T follicular helper cell (primary cell): ENCODE results near the gene FAM25G.

Experiments
- DNase-seq: peaks from one replicate; pipeline ENCODE4 v3.0.0-alpha.2; 2020; ENCODE audit warnings: low read depth

The FAM25G gene

DNA sequence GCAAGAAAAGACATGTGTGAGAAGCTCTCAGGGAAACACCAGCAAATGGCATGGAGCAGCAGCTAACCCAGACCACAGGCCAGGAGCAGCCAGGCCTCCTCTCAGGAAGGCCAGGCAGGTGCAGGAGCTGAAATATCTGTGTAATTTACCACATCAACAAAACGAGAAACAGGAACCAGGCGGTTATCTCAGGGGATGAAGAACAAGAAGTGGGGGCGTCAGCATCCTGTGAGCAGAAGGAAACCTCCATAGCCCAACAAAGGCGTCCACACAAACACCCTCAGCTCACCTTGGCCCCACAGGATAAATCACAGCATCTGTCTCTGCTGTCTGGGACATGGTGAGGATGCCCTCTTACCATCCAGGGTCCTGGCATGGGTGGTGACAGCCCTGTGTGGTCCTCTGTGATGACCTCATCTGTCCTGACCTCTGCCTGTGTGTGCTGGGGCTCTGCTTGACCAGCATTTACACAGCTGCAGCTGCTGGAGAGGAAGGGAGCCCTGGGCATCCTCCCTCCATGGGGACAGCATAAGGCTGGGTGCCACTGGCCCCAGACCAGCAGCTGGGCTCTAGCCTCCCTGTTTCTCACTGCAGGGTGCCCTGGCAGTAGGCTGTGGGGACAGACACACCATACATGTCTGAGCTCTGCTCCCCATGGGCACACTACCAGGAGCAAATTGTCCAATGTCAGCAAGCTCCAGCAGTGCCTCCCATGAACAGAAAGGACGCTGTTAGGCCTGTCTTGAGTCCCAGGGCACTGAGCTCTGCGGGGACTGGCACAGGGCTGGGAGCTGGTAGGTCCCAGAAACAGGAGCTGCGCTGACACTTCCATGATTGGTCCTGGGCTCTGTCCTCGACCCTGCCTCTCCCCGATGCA, 42.2 kb downstream of the FAM25G start:
- DNase-seq, result no peak

DNA sequence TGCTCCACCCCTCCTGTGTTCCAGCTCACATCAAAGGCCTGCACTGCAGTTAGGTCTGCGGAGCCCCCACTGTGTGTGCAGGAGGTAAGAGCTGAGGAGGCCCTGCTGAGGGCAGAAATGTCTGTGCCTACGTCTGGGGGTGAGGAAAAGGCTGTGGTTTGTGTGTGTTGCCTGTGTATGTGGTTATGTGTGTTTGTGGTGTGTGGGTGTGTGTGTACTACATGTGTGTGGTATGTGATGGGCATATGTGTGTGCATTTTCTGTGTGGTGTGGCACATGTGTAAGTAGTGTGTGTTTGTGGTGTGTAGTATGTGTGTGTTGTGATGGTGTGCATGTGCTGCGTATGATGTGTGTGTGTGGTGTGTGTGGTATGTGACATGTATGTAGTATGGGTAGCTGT, 43.8 kb downstream of the FAM25G start:
- no peak for DNase-seq

DNA sequence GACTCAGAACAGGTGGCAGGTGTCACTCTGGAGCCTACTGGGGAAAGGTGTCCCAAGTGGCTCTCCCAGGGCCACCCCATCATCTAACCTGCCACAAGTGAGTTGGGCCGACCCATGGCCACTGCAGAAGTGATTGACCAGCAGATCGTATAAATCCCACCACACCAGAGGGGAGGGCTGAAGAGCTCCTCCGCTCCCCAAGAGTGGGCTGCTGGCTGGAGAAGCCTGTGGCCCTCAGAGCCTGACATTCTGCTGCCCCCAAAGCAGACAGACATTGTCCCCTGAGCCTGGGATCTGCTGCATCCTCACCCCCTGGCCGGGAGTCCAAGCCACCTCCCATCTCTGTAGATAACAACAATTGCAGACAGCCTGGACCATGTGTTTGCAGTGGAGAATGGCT, 44.3 kb downstream of the FAM25G start:
- DNase-seq, result no peak

DNA sequence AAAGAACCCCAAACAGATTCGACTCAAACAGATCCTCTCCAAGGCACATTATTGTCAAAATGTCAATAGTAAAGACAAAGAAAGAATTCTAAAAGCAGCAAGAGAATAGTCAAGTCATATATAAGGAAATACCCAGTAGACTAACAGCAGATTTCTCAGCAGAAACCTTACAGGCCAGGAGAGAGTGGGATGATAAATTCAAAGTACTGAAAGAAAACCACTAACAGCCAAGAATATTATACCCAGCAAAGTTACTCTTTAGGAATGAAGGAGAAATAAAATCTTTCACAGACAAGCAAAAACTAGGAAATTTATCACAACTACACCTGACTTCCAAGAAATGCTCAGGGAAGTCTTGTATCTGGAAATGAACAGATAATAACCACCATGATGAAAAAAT, 45.8 kb downstream of the FAM25G start:
- no peak for DNase-seq

DNA sequence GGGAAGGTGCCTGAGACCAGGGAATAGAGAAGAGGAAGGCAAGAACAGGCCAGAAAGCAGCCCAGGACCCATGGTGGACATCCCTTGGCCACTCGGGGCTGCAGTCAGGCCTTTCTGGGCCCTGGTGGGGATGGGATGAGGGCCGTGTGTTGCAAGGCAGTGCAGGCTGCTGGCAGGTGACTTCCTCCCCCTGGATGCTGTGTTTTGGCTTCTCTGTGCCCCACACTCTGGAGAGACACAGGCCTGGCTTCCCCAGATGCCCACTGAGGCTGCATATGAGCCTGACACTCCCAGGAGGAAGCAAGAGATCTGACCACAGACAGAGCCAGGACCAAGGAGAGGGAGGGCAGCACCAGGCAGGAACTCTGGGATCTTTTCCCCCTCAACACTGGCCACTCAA, 47.5 kb downstream of the FAM25G start:
- no peak for DNase-seq

DNA sequence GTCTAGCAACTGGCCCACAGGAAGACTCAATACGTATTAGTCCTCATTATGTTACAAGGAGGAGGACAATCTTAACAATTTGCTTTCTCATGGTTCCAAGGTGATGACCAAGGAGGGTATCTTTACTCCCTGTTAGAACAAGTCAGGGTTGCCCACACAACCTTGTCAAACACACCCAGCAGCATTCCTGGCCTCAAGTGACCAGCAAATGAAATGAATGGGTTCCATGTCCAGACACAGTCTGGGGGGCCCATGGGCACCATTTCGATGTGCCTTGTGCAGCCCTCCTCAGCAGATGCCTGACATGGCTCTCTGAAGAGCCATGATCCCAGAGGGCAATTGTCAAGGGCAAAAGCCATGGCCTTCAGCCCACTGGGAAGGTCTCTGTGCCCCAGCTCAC, 48.4 kb downstream of the FAM25G start:
- DNase-seq, result no peak

DNA sequence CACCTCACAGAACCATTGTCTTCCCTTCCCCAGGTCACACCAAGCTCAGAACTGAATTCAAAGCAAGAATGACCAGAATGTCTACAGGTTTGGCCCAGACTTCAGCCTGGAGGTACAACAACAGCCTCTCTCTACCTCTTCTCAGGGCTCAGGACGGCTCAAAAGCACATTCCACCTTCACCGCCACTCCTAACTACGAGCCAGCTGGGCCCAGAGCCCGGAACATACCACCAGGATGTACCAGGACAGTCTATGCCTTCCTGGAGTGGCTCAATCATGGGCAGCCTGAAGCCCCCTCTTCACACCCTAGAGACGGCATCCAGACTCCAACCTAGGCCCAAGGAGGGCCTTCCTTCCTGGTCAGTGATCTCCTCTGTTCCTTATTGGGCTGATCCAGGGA, 49.1 kb downstream of the FAM25G start:
- DNase-seq, result no peak

DNA sequence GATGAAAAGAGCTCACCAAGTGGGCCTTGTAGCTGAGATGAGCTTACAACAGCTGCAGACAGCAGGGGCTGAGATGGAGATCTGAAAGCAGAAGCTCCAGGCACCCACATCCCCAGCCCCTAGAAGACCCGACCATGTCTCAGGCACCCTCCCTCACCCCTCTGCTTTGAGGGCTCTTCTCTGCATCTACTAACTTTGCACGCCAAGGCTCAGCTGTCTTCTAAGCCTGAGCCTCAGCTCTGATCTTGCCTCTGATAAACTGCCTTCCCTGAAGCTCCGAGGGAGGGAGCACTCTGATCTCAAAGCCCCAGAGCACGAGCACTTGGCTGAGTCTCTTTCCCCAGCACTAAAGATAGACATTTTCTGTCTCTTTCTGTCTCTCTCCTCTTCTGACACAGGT, 49.6 kb downstream of the FAM25G start:
- no peak for DNase-seq

DNA sequence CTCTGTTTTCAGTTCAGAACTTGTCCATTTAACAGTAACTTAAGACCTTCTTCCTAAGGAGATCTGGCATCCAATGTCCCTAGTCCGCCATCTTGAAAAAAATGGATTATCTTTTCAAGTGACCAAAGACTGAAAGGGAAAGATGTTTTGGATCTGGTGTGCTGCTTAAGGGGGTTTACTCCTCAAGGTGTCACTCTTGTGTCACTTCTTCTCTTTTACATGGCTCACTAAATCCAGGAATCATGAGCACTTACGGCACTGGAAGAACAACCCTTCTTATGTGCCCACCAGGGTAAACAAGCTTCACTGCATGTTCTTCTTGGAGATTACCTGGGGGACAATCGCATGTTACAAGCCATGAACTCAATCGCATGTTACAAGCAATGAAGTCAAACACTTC, 51.3 kb downstream of the FAM25G start:
- DNase-seq, result no peak

DNA sequence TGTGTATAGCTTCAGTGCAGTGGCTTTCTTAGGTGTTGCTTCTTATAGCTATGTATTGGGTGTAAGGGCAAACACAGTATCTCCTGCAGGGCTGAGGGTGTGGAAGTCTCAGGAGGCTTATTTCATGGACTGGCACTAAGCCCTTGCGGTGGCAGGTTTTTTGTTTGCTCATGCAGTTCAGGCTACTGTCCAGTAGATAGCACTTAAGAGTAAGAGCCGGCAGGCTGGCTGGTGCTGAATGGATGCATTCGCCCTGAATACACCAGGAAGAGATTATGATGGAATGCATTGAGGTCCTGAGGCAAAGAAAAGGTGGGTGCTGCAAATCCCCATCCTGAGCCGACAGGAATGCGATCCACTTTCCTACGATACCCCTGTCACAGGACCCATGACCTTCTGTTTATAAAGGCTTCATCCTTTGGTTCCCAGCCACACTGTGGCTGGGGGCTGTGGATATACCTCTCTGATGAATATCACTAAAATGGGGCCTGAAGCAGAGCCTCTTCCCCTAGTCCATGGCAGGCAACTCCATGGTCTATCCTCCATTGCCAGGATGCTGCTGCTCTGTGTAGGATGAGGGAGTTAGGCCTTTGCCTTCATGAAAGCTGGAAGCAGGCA, 52.5 kb downstream of the FAM25G start:
- DNase-seq, result no peak
